CD4-positive, alpha-beta T cell treated with Interleukin-21 for 1 hour (primary cell): ENCODE data around the gene PTGFRN.
"Not testable (repeated sequence)": the region's sequence is repeated elsewhere in the genome, so short reads cannot be mapped to it uniquely, and the experiment has no call there.

Source experiments
- DNase-seq: peaks from one replicate; pipeline ENCODE4 v3.0.0-alpha.2; 2020

Gene PTGFRN

DNA sequence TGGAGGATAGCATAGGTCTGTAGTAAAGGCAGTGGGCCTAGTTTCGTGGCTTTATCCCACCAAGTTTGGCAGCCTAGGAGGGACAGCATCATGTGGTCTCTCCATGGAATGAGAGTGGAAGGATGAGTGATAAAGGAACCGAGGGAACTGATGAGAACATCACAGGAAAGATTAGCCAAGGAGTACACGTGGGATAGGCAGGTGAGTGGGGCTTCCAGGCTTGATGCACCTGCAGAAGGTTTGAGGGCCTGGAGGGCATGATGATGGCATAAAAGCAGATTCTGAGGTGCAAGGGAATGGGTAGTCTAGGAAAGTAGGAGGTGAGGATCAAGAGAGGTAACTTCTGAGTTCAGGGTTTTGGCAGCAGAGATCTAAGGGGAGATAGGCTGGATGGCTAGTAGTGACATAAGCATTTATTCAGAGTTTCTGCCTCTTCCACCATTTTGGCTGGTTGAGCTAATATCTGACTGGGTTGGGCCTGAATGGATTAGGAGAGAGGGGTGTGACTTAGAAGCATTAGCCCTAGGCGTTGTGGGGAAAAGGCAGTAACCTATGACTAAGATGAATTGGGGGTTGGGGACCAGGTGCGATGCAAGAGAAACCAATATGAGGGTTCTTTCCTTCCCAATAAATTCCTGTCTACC is 9.1 kb downstream of the PTGFRN start:
- DNase-seq, result no peak

- no peak for DNase-seq
Measured at GRCh38 chr1:116919802-116920201, 10.1 kb downstream of the PTGFRN start.

DNA sequence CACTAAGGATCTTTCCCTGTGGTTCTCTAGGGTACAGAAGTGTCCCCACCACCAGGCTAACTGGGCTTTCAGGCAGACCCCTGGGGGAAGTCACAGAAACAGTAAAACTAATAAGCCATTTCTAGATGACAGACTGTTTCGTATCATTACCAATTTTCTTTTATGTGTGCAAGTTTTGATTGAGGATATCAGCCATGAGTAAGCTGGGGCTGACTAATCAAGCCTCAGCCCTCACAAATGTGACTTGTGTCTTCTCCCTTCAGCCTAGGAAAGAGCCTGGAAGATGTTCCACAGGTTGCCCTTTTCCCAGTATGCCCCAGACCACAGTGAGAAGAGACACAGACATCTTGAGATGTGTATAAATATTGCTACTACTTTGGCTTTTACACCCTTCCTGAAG is 10.5 kb downstream of the PTGFRN start:
- no peak for DNase-seq

DNA sequence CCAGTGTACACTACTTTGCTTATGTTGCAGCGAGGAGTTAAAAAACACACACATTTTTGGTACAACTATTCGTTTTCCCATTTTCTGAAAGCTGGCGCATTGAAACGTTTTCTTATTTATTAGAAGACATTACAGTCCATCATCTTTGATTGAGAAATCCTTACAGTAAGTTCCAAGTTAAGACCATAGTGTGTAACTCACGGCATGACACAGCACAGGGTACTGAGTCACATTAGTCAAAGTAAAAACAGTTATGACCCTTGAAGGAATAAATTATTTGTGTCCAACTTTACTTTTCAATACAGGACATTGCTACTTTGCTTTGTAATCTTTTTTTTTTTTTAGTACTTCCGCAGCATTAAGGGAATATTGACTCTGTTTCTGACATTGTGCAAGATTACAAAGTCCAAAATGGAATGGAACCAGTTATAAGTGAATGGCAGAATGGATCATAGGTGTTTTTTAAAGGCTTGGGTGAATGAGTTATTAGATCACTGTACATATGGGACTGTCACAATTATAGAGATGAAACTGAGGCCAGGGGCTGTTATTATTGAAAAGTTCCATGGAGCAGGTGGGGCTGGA is 11.7 kb downstream of the PTGFRN start:
- no peak for DNase-seq

DNA sequence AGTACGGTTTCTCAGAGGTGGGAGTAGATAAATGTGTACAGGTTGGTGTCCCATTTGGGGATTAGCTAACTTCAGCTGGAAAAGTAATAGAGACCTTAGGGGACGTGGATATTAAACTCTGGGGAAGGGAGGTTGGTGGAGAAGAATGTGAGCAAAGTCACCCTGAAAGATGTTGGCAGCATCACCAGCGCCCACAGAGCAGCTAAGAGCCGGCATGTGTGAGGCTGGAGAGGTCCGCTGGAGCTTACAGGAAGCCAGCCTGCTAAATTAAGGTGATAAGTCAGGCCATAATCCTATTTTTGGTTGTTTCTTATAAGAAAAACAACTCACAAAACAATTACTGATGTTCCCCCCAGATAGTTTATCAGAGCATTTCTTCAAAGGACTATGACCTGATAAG is 12.2 kb downstream of the PTGFRN start:
- DNase-seq, result no peak

DNA sequence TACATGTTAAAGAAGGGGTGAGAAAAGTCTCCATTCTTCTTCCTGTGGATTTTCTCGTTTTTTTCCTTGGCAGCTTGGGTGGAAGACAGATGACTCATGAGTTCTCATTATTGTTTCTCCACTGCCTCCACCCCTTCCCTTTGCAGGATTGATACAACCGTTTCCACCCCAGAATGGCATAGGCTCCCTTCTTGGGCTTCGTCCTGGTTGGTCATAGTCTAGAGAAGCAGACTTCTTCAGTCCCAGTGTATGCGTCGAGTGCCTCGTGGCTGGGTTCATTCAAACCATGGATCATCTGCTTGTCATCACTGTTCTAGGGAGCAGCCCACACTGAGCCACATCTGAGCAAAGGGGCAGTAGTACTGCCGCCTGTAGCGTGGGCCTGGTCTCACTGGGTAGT is 13.7 kb downstream of the PTGFRN start:
- DNase-seq, result no peak

DNA sequence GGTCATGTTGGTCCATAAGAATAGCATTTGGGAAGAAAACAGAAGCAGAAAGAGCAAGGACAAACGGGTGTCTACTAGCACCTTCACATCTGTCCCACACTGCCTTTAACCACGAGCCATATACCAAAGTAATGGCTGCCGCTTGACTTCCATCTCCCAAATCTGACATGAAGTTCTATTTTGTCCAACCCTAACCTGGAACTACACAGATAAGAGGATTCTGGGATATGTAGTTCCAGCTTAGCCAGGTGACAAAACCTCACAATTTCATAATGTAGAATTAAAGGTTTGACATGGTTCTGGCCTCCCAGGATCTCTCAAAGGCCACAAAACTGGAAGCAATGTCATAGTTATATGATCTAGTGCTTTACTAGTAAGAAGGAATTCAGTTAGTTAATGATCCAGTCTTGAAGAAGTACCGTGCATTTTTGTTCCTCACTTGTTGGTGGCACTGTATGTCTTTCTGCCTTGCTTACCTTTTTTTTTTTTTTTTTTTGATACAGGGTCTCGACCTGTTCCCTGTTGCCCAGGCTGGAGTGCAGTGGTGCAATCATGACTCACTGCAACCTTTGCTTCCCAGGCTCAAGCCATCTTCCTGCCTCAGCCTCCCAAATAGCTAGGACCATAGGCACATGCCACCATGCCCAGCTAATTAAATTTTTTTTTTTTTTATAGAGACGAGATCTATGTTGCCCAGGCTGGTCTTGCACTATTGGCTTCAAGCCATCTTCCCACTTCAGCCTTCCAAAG is 17.5 kb downstream of the PTGFRN start:
- DNase-seq, result no peak

GRCh38 chr1:116929961-116930592 is 20.4 kb downstream of the PTGFRN start:
- no peak for DNase-seq

DNA sequence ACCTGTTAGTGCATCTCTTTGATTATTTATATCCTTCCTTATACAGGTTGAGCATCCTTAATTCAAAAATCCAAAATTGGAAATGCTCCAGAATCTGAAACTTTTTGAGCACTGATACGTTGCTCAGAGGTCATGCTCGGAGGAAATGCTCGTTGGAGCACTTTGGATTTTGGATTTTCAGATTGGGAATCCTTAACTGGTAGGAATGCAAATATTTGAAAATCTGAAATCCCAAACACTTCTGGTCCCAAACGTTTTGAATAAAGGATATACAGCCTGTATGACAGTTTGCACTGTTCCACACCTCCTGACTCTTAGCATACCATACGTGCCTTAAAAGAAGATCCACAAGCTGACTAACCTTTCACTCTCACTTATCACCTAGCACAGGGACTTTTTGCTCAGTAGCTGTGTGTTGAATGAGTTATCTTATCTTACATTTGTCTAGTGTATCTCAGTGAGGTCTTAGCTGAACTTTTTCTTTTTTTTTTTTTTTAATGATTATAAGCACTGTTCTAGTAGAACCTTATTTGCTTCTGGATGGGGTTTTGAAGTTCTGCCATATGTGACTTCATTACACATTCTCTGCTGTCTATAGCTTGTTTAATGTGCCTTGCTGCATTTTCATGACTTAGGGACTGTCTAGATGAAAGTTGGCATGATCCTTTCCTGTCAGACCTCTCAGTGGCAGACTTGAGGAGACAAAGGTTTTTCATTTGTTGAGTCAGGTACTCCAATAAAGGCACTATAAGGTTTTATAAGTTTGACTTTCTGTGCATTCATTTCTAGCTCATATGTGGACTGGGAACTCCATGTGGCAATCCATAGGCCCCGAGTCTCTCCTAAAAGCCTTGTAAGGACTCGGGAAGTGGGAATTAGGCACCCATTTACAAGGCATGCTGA is 21.6 kb downstream of the PTGFRN start:
- DNase-seq, result no peak

DNA sequence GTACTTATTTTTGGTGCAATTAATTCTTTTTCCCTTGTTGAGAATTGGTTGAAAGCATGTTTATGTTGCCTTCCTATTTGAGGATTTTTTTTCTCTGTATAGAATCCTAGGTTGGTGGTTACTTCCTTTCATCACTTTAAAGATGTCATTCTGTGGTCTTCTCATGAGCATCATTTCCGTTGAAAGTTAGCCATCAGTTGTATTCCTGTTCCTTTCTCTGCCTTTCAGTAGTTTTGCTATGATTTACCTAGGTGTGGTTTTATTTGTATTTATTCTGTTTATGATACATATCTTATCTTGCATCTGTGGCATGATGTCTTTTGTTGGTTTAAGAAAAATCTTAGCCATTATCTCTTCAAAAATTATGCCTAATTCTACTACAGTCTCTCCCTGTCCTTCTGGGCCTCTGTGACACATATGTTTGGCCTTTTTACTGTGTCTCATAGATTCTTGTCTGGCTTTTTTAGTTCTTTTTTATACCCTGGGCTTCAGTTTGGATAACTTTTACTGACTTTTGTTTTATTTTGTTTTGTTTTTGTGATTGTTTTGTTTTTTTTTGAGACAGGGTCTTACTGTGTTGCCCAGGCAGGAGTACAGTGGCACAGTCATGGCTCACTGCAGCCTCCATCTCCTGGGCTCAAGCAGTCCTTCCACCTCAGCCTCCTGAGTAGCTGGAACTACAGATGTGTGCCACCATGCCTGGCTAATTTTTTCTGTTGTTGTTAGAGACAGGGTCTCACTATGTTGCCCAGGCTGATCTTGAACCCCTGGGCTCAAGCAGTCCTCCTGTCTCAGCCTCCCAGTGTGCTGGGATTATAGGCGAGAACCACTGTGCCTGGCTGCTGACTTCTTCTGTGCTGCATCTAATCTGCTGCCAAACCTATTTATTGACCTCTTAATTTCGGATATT is 24.1 kb downstream of the PTGFRN start:
- DNase-seq, result peak; percentile 54

DNA sequence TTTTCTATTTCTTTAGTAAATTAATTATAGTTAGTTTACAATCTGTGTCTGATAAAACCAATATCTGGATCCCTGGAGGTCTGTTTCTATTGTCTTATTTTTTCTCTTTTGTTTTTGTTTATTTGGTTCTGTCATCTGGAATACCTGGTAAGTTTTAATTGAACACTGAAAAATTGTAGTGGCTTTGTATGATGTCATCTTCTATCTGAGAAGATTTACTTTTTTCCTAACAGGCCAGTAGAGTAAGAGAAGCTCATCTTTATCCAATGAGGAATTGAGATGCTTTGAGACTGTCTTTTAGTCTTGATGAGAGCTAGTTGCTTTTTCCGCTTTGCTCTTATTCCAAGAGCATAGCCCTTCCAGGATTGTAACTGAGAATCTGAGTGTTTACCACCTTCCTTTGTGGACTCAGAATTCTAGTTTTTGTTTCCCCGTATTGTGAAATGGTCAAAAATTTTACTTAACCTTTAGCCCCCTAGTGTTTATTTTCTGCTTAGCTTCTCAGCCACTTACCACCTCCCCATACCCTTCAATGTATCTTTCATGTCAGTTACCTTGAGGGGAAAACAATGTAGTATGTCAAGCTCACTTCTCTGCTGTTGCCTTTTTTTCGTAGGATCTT is 25.0 kb downstream of the PTGFRN start:
- peak; percentile 47 for DNase-seq

GRCh38 chr1:116938216-116938615 is 28.5 kb downstream of the PTGFRN start:
- DNase-seq, result no peak

- not testable (repeated sequence) for DNase-seq
Measured at GRCh38 chr1:116939780-116940543, 30.2 kb downstream of the PTGFRN start.

GRCh38 chr1:116940814-116941599 is 31.3 kb downstream of the PTGFRN start:
- no peak for DNase-seq

DNA sequence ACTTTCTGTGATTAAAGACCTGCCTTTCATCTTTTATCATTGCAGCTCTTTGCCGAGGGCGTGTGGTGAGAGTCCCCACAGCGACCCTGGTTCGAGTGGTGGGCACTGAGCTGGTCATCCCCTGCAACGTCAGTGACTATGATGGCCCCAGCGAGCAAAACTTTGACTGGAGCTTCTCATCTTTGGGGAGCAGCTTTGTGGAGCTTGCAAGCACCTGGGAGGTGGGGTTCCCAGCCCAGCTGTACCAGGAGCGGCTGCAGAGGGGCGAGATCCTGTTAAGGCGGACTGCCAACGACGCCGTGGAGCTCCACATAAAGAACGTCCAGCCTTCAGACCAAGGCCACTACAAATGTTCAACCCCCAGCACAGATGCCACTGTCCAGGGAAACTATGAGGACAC is 32.0 kb downstream of the PTGFRN start:
- no peak for DNase-seq

DNA sequence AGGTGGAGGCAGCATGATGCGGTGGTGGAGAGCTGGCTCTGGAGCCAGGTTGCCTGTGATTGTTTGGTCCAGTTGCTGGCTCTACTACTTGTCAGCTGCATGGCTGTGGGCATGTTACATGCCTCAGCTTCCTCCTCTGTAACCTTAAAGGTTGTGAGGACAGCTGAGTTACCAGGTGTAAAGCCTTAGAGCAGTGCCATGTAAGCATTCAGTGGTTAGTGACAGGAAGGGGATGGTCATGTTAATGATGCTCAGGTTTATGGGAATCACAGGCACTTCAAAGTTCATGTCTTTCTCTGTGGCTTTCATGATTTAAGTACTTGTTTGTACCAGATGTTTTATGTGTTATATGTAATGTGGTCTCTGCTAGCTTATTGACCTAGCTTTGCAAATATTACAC is 32.6 kb downstream of the PTGFRN start:
- DNase-seq, result peak; percentile 17

DNA sequence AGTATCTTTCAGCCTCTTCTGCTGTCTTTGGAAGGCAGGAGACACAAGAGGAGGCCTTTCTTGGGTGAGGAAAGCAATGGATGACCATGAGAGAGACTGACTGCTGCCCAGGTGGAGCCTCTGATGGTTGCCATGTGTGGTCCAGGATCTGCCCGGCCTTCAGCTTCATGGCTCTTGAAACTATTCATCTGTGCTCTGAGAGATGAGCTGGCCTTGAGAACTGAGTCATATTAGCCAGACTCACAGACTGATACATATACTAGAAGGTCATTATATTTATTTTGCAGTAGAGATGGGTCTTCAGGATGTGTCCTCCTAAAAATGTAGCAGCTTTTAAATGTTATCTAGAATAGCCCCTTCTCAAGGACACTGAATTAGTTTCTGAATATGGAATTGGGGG is 33.7 kb downstream of the PTGFRN start:
- no peak for DNase-seq

GRCh38 chr1:116944613-116945012 is 34.9 kb downstream of the PTGFRN start:
- no peak for DNase-seq

DNA sequence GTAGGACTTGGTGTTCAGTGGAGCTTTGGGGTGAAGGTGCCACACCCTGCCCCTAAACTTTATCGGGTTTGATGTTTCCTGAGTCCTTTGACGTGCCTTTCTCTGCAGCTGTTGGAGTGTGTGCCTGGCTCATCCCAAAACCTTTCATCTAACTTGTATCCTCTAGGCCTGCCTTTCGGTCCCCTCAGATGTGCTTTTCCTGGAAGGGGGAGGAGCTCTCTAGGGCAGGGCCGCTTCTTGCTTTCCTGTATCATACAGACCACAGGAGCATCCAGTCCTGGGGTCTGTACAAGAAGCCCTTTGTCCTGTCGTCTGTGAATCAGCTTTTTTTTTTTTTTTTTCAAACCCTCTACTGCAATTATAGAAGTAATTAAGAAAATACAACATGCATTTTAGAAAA is 35.7 kb downstream of the PTGFRN start:
- DNase-seq, result no peak

DNA sequence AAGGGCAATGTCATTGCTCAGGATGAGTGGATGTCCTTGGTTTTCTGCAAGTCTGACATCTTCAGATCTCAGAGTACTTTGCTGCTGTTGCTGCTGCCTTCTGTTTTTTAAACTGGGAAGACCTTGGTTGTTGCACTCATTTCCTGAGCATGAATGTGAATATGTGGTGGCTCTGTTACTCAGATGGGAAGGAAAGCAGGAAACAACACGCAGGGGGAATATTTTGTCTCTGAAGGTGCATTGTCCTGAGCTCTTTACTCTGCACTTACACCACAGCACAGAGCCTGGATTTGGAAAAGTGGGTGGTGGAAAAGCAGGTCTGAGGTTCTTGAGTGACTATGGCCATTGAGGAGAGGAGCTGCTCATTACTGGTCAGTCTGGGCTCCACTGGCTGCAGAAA is 36.3 kb downstream of the PTGFRN start:
- no peak for DNase-seq
